Type B pancreatic cell (in vitro differentiated cells): ENCODE data around the gene NALCN. TPM values are rescaled to one million over a fixed set of nuclear protein-coding genes. Genes with fewer than 3 reads are reported as not detected.

Experiments used
- DNase-seq: peaks from one replicate; pipeline ENCODE4 v3.0.0; 2021; ENCODE audit warnings: mixed read lengths; ENCODE audit not compliant: unreplicated experiment; ENCODE audit errors: extremely low spot score
- H3K27ac Mint-ChIP-seq: 2 replicates; pipeline ENCODE4 v1.8.0; 2021; ENCODE audit warnings: mild to moderate bottlenecking, mixed read lengths
- H3K27me3 Mint-ChIP-seq: 2 replicates; pipeline ENCODE4 v1.8.0; 2021; ENCODE audit warnings: mixed read lengths
- H3K36me3 Mint-ChIP-seq: 2 replicates; pipeline ENCODE4 v1.8.0; 2021; ENCODE audit warnings: mixed read lengths
- H3K4me1 Mint-ChIP-seq: one replicate; pipeline ENCODE4 v1.8.0; 2021; ENCODE audit warnings: mixed read lengths; ENCODE audit not compliant: unreplicated experiment
- H3K4me3 Mint-ChIP-seq: 2 replicates; pipeline ENCODE4 v1.8.0; 2021; ENCODE audit warnings: mild to moderate bottlenecking, mixed read lengths
- H3K9me3 Mint-ChIP-seq: 2 replicates; pipeline ENCODE4 v1.8.0; 2021; ENCODE audit warnings: mixed read lengths
- total RNA-seq: library from RNA; stranded (reverse); gene quantifications from 2 replicates; pipeline ENCODE4 v1.2.1, GENCODE V29; 2021; ENCODE audit warnings: low replicate concordance
- TF ChIP-seq, protein P1 (sequence below): fragments of 200-600 bp; sonication (generic); conservative IDR thresholded peaks from 2 replicates; pipeline ENCODE4 v1.5.0; 2021; ENCODE audit warnings: antibody characterized with exemption, mild to moderate bottlenecking

NALCN gene
- total RNA-seq, 1 donor from 2014 or later, result 0.70 TPM

DNA sequence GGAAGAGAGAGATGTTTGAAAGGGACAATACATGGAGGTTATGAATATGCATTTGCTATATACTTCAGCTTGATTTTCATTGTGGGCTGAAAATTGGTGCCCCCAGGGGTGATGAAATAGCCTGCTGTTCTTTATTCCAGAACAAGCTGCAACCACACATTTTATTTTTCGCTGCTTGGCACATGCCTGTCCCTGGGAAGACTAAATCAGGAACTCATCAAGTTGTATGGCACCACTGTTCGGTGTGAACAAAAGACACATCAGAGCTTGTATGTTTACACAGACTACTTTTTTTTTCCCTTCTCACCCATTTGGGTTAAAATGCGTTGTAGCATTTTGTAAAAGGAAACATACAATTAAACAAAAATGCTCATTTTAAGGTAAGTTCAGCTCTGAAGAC is 230.7 kb downstream of the NALCN start:
- Mint-ChIP-seq H3K4me3 (no peak overlapping the region), H3K27ac (no peak overlapping the region), H3K36me3 (no peaks in the 10 kb centered on the region), H3K9me3 (no peaks in the 10 kb centered on the region), H3K27me3 (no peaks in the 10 kb centered on the region), H3K4me1 (no peaks in the 10 kb centered on the region)
- DNase-seq, result no peak
- TF ChIP-seq, protein P1, sequence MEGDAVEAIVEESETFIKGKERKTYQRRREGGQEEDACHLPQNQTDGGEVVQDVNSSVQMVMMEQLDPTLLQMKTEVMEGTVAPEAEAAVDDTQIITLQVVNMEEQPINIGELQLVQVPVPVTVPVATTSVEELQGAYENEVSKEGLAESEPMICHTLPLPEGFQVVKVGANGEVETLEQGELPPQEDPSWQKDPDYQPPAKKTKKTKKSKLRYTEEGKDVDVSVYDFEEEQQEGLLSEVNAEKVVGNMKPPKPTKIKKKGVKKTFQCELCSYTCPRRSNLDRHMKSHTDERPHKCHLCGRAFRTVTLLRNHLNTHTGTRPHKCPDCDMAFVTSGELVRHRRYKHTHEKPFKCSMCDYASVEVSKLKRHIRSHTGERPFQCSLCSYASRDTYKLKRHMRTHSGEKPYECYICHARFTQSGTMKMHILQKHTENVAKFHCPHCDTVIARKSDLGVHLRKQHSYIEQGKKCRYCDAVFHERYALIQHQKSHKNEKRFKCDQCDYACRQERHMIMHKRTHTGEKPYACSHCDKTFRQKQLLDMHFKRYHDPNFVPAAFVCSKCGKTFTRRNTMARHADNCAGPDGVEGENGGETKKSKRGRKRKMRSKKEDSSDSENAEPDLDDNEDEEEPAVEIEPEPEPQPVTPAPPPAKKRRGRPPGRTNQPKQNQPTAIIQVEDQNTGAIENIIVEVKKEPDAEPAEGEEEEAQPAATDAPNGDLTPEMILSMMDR, result no peak

DNA sequence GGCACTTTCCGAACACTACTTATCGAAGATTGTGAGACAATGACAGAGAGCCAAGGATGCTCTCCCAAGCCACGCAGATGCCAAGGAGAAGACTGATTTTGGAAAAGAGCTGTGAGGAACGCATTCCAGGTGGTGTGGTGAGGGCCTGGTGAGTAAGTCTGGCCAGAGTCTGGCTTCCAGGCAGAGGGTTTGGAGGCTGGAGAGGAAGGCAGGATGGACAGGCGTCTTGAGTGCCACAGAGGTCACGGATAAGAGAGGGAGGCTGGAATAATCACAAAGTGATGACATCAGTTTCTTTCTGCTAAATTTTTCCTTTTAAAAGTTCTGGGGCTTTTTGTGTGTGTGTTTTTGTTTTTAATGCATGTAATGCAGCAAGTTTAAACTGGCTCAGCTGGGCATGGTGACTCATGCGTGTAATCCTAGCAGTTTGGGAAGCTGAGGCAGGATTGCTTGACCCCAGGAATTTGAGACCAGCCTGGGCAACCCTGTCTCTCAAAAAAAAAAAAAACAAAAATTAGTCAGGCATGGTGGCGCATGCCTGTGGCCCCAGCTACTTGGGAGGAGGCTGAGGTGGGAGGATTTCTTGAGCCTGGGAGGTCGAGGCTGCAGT is 235.1 kb downstream of the NALCN start:
- no peak overlapping the region for H3K27ac Mint-ChIP-seq
- H3K36me3 Mint-ChIP-seq, result no peaks in the 10 kb centered on the region
- no peak for DNase-seq
- TF ChIP-seq, protein P1, result no peak
- no peak overlapping the region for H3K4me3 Mint-ChIP-seq
- no peaks in the 10 kb centered on the region for H3K27me3 Mint-ChIP-seq
- H3K4me1 Mint-ChIP-seq, result no peaks in the 10 kb centered on the region
- no peaks in the 10 kb centered on the region for H3K9me3 Mint-ChIP-seq

DNA sequence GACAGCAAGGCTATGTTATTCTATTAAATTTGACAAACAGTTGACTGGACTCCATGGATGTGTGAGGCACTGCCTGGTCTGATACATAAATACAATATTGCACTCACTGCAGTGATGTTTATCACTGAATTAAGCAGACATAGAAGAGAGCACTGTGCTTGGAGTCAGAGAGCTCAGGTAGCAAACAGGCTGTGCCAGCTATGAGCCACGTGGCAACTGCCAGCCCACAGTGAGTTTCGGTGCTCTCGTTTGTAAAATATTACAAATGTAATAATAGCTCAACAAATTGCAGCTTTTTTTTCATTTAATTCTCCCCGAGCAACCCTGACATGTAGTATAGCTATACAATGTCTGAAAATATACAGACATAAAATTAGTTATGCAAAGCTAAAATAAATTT is 237.3 kb downstream of the NALCN start:
- Mint-ChIP-seq H3K4me3 (no peak overlapping the region), H3K36me3 (no peaks in the 10 kb centered on the region), H3K27ac (no peak overlapping the region), H3K9me3 (no peaks in the 10 kb centered on the region), H3K27me3 (no peaks in the 10 kb centered on the region), H3K4me1 (no peaks in the 10 kb centered on the region)
- TF ChIP-seq, protein P1, result no peak
- DNase-seq, result no peak

DNA sequence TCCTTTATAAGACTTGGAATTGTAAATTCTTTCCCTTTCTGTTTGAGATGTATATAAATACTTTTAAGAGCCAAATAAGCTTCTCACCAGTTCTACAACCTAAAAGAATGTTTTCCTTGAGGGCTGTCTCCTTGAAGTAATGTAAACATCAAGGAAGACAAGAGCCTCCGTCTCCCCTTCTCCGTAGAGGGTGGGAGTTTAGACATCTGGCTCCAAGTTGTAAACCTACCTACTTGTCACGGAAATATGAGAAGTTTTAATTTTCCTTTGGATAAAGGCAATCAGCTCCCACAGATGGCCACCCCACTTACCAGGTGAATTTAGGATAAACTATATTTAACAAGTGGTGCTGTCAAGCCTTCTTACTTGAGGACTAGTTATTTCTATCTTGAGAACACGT is 237.9 kb downstream of the NALCN start:
- Mint-ChIP-seq H3K9me3 (no peaks in the 10 kb centered on the region), H3K36me3 (no peaks in the 10 kb centered on the region), H3K4me1 (no peaks in the 10 kb centered on the region), H3K4me3 (no peak overlapping the region), H3K27ac (no peak overlapping the region), H3K27me3 (no peaks in the 10 kb centered on the region)
- no peak for DNase-seq
- TF ChIP-seq, protein P1, result no peak

DNA sequence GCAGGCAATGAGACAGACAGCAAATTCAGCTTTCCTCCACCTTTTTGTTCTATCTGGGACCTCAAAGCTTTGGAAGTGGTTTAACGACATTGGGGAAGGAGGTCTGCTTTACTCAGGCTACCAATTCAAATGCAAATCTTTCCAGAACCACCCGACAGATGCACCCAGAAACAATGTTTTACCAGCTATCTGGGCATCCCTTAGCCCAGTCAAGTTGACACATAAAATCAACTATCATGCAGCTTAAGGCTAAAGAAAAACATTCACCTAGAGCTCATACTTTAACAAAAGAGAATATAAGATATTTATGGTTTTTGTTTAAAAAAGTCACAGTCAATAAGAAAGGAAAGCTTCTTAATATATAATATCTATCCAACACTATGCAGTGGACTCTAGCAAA is 246.0 kb downstream of the NALCN start:
- H3K36me3 Mint-ChIP-seq, result no peaks in the 10 kb centered on the region
- no peak overlapping the region for H3K27ac Mint-ChIP-seq
- H3K27me3 Mint-ChIP-seq, result no peaks in the 10 kb centered on the region
- DNase-seq, result no peak
- H3K9me3 Mint-ChIP-seq, result no peaks in the 10 kb centered on the region
- TF ChIP-seq, protein P1, result no peak
- no peaks in the 10 kb centered on the region for H3K4me1 Mint-ChIP-seq
- no peak overlapping the region for H3K4me3 Mint-ChIP-seq

DNA sequence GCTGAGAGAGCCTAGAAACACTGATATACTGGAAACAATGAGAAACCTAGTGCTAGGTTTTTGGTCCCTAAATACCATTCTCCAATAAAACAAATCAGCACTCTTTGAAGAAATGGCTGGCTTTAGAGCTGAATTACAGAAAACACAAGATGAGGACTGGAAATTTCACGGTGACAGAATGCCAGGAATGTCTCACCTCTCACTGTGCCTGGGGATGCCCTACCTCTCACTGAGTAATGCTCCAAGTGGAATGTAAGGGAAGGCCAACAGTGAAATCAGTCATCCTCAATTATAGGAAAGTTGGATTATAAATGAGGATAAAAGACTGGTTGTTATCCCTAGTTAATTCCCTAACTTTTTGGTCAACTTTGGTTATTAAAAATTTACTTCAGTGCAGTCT is 259.0 kb downstream of the NALCN start:
- Mint-ChIP-seq H3K4me1 (no peaks in the 10 kb centered on the region), H3K27me3 (peaks cover 25% of the 10 kb centered on the region), H3K27ac (no peak overlapping the region), H3K9me3 (no peaks in the 10 kb centered on the region), H3K4me3 (no peak overlapping the region), H3K36me3 (no peaks in the 10 kb centered on the region)
- no peak for DNase-seq
- TF ChIP-seq, protein P1, result no peak
